Measurements from ENCODE around the gene NTNG2.

DNA sequence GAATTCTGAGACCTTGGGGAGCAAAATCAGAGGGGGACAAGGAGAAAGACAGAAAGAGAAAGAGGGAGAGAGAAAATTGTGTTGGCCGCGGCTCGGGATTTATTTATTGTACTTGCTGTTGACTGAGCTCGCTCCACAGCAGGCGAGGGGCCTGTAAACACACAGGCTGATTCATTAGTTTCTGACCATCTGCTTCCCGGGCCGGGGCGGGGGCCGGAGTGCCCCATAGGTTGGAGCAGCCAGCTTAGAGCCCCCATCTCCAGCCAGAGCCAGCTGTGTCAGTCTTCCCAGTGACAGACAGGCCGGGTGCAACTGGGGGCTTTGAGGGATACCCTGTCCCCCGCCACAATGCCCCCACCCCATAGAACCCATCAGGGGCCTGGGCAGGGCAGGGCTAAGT is 30.9 kb downstream of the NTNG2 start:
- TF ChIP-seq GATA2 (IDR thresholded peaks at IDR 0.05; ENCODE audit: low read depth, low read length) (no peak), GATA3 (IDR thresholded peaks at IDR 0.05; ENCODE audit: low read depth, low read length) (no peak)
